Measurements from ENCODE around the gene SEMA3B. TPM values are rescaled to one million over a fixed set of nuclear protein-coding genes. Genes with fewer than 3 reads are reported as not detected.

SEMA3B gene
- total RNA-seq, 4 donors from 2014 or later: 59.5 to 423 (median 122) TPM

DNA sequence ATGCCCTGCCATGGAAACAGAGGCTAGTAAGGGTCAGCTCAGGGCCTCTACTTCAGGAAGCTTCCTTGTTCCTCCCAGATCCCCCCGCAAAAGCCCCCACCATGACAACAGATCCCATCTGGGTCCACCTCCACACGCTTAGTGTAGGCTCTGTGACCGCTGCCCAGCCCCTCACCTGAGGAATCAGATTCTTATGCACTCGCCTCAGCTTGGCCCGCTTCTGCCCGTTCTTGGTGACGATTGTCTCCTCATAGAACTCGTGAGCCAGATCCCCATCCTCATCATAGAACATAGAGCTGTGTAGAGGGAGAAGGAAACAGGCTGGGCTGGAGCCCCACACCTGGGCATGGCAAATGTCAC, 57.2 kb downstream of the SEMA3B start:
- Histone ChIP-seq H3K4me1 (peaks cover 12 to 45% (median 35%) of the 10 kb centered on the region in 4 donors), H3K27me3 (no peaks in the 10 kb centered on the region), H3K9me3 (no peaks in the 10 kb centered on the region), H3K4me3 (no peak overlapping the region), H3K36me3 (peaks cover 0 to 17% (median 2%) of the 10 kb centered on the region in 4 donors), H3K27ac (no peak overlapping the region)
- intact Hi-C loops (cut with DNase I; ENCODE audit: low total_unique reads) (no loop called here), in situ Hi-C loops (cut with MboI; ENCODE audit: low pct_ligation_motif_present in 1 of 4, low pct_unique_long_range_greater_than_20kb in 1 of 4, low sequenced_read_pairs in 3 of 4) (no loop called here)
- 92% methylated on average over 8 of the region's 8 CpGs; no CpG with 5 or more reads in 1 of the 2 donors for WGBS, 2 donors (ENCODE audit: low coverage in 1 of 2)
- no peak for TF ChIP-seq POLR2A (IDR thresholded peaks at IDR 0.05)
- no peak for TF ChIP-seq POLR2AphosphoS5 (IDR thresholded peaks at IDR 0.05)
- TF ChIP-seq CTCF (IDR thresholded peaks at IDR 0.05): no peak
- no peak for TF ChIP-seq EP300 (IDR thresholded peaks at IDR 0.05; ENCODE audit: low read depth)
- DNase-seq: no peak

DNA sequence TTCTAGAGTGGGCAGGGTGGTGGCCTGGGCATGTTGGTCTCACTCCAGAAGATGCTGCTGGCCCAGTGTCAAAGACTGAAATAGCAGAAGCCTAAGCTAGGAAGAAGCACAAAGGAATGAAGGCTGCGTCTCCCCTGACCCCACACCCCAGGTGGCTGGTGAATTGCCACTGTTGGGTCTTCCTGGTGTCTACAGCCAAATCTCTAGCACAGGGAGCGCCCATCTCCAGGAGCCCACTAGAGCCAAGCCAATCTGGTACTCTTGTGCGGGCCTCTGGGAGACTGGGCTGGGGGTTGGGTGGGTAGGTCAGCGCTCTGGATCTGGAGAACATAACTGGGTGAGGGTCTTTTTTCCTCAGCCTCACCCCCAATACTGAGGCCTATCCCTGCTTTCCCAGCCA, 58.2 kb downstream of the SEMA3B start:
- DNase-seq: no peak
- Histone ChIP-seq H3K9me3 (no peaks in the 10 kb centered on the region), H3K4me3 (peak overlapping the region; percentile 74 to 99 (median 98)), H3K4me1 (peaks cover 9 to 40% (median 31%) of the 10 kb centered on the region in 4 donors), H3K36me3 (peaks cover 0 to 22% (median 5%) of the 10 kb centered on the region in 4 donors), H3K27me3 (no peaks in the 10 kb centered on the region), H3K27ac (peak overlapping the region; percentile 89 to 93 (median 90))
- 79% methylated on average over 4 of the region's 4 CpGs; no CpG with 5 or more reads in 1 of the 2 donors for WGBS, 2 donors (ENCODE audit: low coverage in 1 of 2)
- TF ChIP-seq POLR2AphosphoS5 (IDR thresholded peaks at IDR 0.05) (no peak), EP300 (IDR thresholded peaks at IDR 0.05; ENCODE audit: low read depth) (no peak), POLR2A (IDR thresholded peaks at IDR 0.05) (no peak)
- intact Hi-C loops (cut with DNase I; ENCODE audit: low total_unique reads) (no loop called here), in situ Hi-C loops (cut with MboI; ENCODE audit: low pct_ligation_motif_present in 1 of 4, low pct_unique_long_range_greater_than_20kb in 1 of 4, low sequenced_read_pairs in 3 of 4) (no loop called here)

Small RNAs within 50 kb of the gene (small RNA-seq; reads per million reads assigned to genes)
- gene MIR5787: 0 to 0.18 (median 0) reads per million in 4 donors

Other genes with a start within 250 kb of the SEMA3B start
- gene RBM5, start 180.2 kb upstream of the SEMA3B start, total RNA-seq: 100 to 1,000 TPM; 238 to 391 (median 304) TPM
- 10 to 100 TPM in 1 of 4 donors, 1 to 10 TPM in 3; 1.9 to 30.6 (median 3.8) TPM for gene SEMA3F, start 113.8 kb upstream of the SEMA3B start, total RNA-seq
- gene GNAT1, start 77.5 kb upstream of the SEMA3B start, total RNA-seq: not detected
- not detected for gene SLC38A3, start 63.9 kb upstream of the SEMA3B start, total RNA-seq
- 100 to 1,000 TPM in 1 of 4 donors, 10 to 100 TPM in 3; 69.6 to 322 (median 74.8) TPM for gene GNAI2, start 32.9 kb upstream of the SEMA3B start, total RNA-seq
- gene LSMEM2, start 9.9 kb downstream of the SEMA3B start, total RNA-seq: not detected
- gene IFRD2, start 23.3 kb downstream of the SEMA3B start, total RNA-seq: 100 to 1,000 TPM in 1 of 4 donors, 10 to 100 TPM in 3; 44.9 to 183 (median 59.5) TPM
- gene HYAL3, start 30.3 kb downstream of the SEMA3B start, total RNA-seq: 10 to 100 TPM in 1 of 4 donors, 1 to 10 TPM in 2, under 1 TPM in 1; 0.79 to 11.2 (median 3.8) TPM
- gene NAA80, start 30.3 kb downstream of the SEMA3B start, total RNA-seq: 10 to 100 TPM in 1 of 4 donors, 1 to 10 TPM in 3; 5.2 to 13.0 (median 7.8) TPM
- gene HYAL1, start 34.4 kb downstream of the SEMA3B start, total RNA-seq: 10 to 100 TPM in 1 of 4 donors, 1 to 10 TPM in 3; 1.8 to 13.8 (median 3.8) TPM
- 10 to 100 TPM; 18.7 to 51.1 (median 32.0) TPM for gene HYAL2, start 53.6 kb downstream of the SEMA3B start, total RNA-seq
- 10 to 100 TPM in 3 of 4 donors, 1 to 10 TPM in 1; 7.9 to 39.6 (median 28.0) TPM for gene TUSC2, start 59.1 kb downstream of the SEMA3B start, total RNA-seq
- gene RASSF1, start 71.7 kb downstream of the SEMA3B start, total RNA-seq: 10 to 100 TPM in 3 of 4 donors, 1 to 10 TPM in 1; 9.8 to 29.2 (median 21.7) TPM
- not detected for gene ZMYND10, start 76.6 kb downstream of the SEMA3B start, total RNA-seq
- 10 to 100 TPM in 2 of 4 donors, 1 to 10 TPM in 2; 6.0 to 29.2 (median 13.1) TPM for gene NPRL2, start 81.6 kb downstream of the SEMA3B start, total RNA-seq
- 10 to 100 TPM; 23.7 to 53.9 (median 35.6) TPM for gene CYB561D2, start 81.7 kb downstream of the SEMA3B start, total RNA-seq
- gene TMEM115, start 90.4 kb downstream of the SEMA3B start, total RNA-seq: 100 to 1,000 TPM in 1 of 4 donors, 10 to 100 TPM in 3; 71.8 to 103 (median 81.9) TPM
- 1 to 10 TPM in 2 of 4 donors, under 1 TPM in 2; 0.48 to 2.2 (median 0.87) TPM for gene CACNA2D2, start 234.5 kb downstream of the SEMA3B start, total RNA-seq